Breast epithelium (tissue), 4 donors: ENCODE data around the gene NKX2-8. TPM values are rescaled to one million over a fixed set of nuclear protein-coding genes. Genes with fewer than 3 reads are reported as not detected.
"Not testable (repeated sequence)": the region's sequence is repeated elsewhere in the genome, so short reads cannot be mapped to it uniquely, and the experiment has no call there.

Source experiments
- DNase-seq, 2 donors: peaks; one replicate each; pipeline ENCODE4 v3.0.0-alpha.2; 2019; ENCODE audit warnings: low spot score in 2 of 2
- H3K27ac ChIP-seq, 2 donors: fragments of 200-600 bp; sonication (generic) in 1 of 2; one replicate each; pipeline ENCODE4 v1.5.1; 2016 to 2019; ENCODE audit warnings: mild to moderate bottlenecking in 1 of 2
- H3K27me3 ChIP-seq, 2 donors: fragments of 200-600 bp; sonication (generic) in 1 of 2; one replicate each; pipeline versions ENCODE4 v1.5.1 to v1.6.0; 2017 to 2019; ENCODE audit warnings: control low read depth in 1 of 2, mild to moderate bottlenecking in 1 of 2
- H3K36me3 ChIP-seq: fragments of 200-600 bp; one replicate; pipeline ENCODE4 v1.5.1; 2019
- H3K4me1 ChIP-seq, 2 donors: fragments of 200-600 bp; sonication (generic); one replicate each; pipeline ENCODE4 v1.5.1; 2016 to 2019; ENCODE audit warnings: control low read depth in 1 of 2
- H3K4me3 ChIP-seq, 3 donors: fragments of 200-600 bp; sonication (generic); 1 replicate in 2 of 3; 2 replicates in 1 of 3; pipeline ENCODE4 v1.5.1; 2016 to 2019; ENCODE audit warnings: mild to moderate bottlenecking in 3 of 3, moderate library complexity in 2 of 3
- H3K9me3 ChIP-seq, 2 donors: fragments of 200-600 bp; sonication (generic) in 1 of 2; one replicate each; pipeline ENCODE4 v1.5.1; 2016 to 2019; ENCODE audit warnings: control low read depth in 1 of 2
- POLR2A ChIP-seq: fragments of 450-650 bp; IDR thresholded peaks from one replicate; pipeline ENCODE4 v1.6.1; 2016; ENCODE audit warnings: antibody characterized with exemption, mild to moderate bottlenecking, moderate library complexity
- POLR2AphosphoS5 ChIP-seq, 3 donors: sonication (generic); formaldehyde crosslinking; IDR thresholded peaks; one replicate each; pipeline ENCODE4 v1.6.1; 2017; ENCODE audit warnings: antibody characterized with exemption in 3 of 3
- intact Hi-C: fragments of 100-400 bp; cut with DNase I; formaldehyde crosslinking; loops from one replicate; pipeline ENCODE4 v1.15.1; 2023; ENCODE audit warnings: low total_unique reads
- total RNA-seq, 3 donors: library from RNA; depleted of rRNA; stranded (reverse); fragments of >200 nt; gene quantifications; one replicate each; pipeline ENCODE4 v1.1.0, GENCODE V29; 2016
- TF ChIP-seq, protein P1 (sequence below), 3 donors: fragments of 450-650 bp; IDR thresholded peaks; one replicate each; pipeline ENCODE4 v1.5.1; 2016 to 2017; ENCODE audit warnings: antibody characterized with exemption in 3 of 3, mild to moderate bottlenecking in 3 of 3, moderate library complexity in 3 of 3

NKX2-8 gene
- total RNA-seq, 3 donors from 2014 or later, result 0.73 TPM; not detected in 2

GRCh38 chr14:36570065-36570464, 12.3 kb downstream of the NKX2-8 start:
- TF ChIP-seq POLR2A (no peak), POLR2AphosphoS5 (IDR thresholded peaks at IDR 0.05) (no peak)
- TF ChIP-seq, protein P1, sequence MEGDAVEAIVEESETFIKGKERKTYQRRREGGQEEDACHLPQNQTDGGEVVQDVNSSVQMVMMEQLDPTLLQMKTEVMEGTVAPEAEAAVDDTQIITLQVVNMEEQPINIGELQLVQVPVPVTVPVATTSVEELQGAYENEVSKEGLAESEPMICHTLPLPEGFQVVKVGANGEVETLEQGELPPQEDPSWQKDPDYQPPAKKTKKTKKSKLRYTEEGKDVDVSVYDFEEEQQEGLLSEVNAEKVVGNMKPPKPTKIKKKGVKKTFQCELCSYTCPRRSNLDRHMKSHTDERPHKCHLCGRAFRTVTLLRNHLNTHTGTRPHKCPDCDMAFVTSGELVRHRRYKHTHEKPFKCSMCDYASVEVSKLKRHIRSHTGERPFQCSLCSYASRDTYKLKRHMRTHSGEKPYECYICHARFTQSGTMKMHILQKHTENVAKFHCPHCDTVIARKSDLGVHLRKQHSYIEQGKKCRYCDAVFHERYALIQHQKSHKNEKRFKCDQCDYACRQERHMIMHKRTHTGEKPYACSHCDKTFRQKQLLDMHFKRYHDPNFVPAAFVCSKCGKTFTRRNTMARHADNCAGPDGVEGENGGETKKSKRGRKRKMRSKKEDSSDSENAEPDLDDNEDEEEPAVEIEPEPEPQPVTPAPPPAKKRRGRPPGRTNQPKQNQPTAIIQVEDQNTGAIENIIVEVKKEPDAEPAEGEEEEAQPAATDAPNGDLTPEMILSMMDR (IDR thresholded peaks at IDR 0.05), result no peak
- H3K4me3 ChIP-seq, result no peak overlapping the region
- H3K27me3 ChIP-seq, result peaks cover 0 to 13% of the 10 kb centered on the region in 2 donors
- intact Hi-C loops, result no loop called here
- H3K36me3 ChIP-seq, result no peaks in the 10 kb centered on the region
- no peak for DNase-seq
- H3K4me1 ChIP-seq, result no peaks in the 10 kb centered on the region
- no peaks in the 10 kb centered on the region for H3K9me3 ChIP-seq
- H3K27ac ChIP-seq, result no peak overlapping the region

- H3K9me3 ChIP-seq, result no peaks in the 10 kb centered on the region
- H3K36me3 ChIP-seq, result no peaks in the 10 kb centered on the region
- intact Hi-C loops, result no loop called here
- no peaks in the 10 kb centered on the region for H3K4me1 ChIP-seq
- DNase-seq, result no peak
- no peak overlapping the region for H3K4me3 ChIP-seq
- H3K27ac ChIP-seq, result no peak overlapping the region
- peaks cover 0 to 15% of the 10 kb centered on the region in 2 donors for H3K27me3 ChIP-seq
- TF ChIP-seq POLR2A, result no peak
- TF ChIP-seq POLR2AphosphoS5 (IDR thresholded peaks at IDR 0.05), result no peak
- TF ChIP-seq, protein P1 (IDR thresholded peaks at IDR 0.05), result peak in 2 of 3 donors; percentile 15 to 34
Observed at GRCh38 chr14:36556811-36557433, 25.5 kb downstream of the NKX2-8 start.

DNA sequence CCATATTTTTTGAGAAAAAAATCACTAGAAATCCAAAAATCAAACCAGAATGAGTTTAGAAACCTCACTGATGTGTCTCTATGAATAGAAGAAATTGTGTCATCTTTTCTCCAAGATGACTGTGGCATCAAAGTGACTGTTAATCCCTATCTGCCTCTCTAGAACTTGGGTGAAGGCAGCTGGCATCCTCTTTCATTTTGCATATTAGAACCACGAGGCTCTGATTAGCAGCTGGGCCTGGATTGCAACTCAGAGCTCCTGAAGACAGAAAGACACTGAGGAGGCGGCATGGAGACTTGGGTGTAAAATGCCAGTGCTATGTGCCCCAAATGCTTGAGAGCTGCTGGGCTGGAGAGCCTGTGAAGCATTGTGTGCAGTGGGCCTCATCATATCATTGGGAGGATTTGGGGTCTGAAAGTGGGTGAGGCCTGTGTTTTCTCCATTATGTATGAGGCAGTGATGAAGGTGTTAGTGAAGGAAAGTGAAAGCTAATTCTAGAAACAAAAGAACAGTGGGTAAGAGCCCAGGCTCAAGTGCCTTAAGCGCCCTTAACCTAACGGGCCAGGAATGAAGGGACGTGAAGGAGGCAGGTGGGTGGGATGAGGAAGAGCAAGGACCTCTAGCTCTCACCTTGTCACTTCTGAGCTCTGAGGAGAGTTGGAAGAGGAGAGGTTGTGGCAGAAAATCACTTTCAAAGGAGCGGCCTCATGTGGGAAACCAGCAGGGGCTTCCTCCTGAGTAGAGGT, 26.2 kb downstream of the NKX2-8 start:
- TF ChIP-seq POLR2A, result no peak
- intact Hi-C loops, result no loop called here
- no peaks in the 10 kb centered on the region for H3K36me3 ChIP-seq
- peaks cover 0 to 9% of the 10 kb centered on the region in 2 donors for H3K27me3 ChIP-seq
- no peak overlapping the region for H3K4me3 ChIP-seq
- H3K9me3 ChIP-seq, result no peaks in the 10 kb centered on the region
- no peak overlapping the region for H3K27ac ChIP-seq
- H3K4me1 ChIP-seq, result no peaks in the 10 kb centered on the region
- DNase-seq, result no peak

DNA sequence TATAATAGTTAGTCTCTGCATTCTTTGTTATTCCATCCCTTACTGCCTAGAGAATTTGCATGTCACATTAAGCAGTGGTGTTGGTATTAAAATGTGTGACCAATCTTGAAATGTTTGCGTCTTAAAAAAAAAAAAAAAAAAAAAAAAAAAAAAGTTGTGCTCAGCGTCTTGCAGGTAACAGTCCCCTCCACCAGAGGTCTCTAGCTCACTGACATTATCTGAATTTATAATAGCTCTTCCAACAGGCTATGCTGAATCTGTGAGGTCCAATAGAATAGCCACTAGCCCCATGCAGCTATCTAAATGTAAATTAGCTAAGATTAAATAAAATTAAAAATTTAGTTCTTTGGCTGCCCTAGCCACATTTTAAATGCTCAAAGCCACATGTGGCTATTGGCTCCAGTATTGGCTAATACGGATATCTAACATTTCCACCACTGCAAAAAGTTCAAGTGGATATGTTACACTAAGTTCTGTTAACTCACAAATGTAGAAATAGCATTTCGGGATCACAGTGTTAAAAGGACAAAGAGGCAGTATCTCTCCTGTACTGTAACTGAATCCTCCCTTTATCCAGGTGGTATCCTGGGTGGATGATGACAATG, 28.7 kb downstream of the NKX2-8 start:
- Histone ChIP-seq H3K36me3 (no peaks in the 10 kb centered on the region), H3K27me3 (no peaks in the 10 kb centered on the region), H3K27ac (no peak overlapping the region), H3K9me3 (no peaks in the 10 kb centered on the region), H3K4me1 (no peaks in the 10 kb centered on the region), H3K4me3 (no peak overlapping the region)
- no peak for DNase-seq
- intact Hi-C loops, result no loop called here
- TF ChIP-seq, protein P1 (IDR thresholded peaks at IDR 0.05), result peak in 2 of 3 donors; percentile 37 to 56
- TF ChIP-seq POLR2AphosphoS5 (IDR thresholded peaks at IDR 0.05), result no peak

GRCh38 chr14:36550899-36551298, 31.5 kb downstream of the NKX2-8 start:
- Histone ChIP-seq H3K9me3 (no peaks in the 10 kb centered on the region), H3K4me1 (no peaks in the 10 kb centered on the region), H3K27me3 (peaks cover 0 to 4% of the 10 kb centered on the region in 2 donors), H3K4me3 (no peak overlapping the region), H3K27ac (no peak overlapping the region), H3K36me3 (no peaks in the 10 kb centered on the region)
- intact Hi-C loops, result no loop called here
- TF ChIP-seq, protein P1 (IDR thresholded peaks at IDR 0.05), result no peak
- no peak for TF ChIP-seq POLR2AphosphoS5 (IDR thresholded peaks at IDR 0.05)
- no peak for TF ChIP-seq POLR2A
- DNase-seq, result no peak

- H3K36me3 ChIP-seq, DNase-seq, H3K4me3 ChIP-seq, intact Hi-C loops, H3K27ac ChIP-seq, H3K4me1 ChIP-seq, H3K9me3 ChIP-seq: not testable (repeated sequence)
- peaks cover 0 to 20% of the 10 kb centered on the region in 2 donors for H3K27me3 ChIP-seq
Observed at GRCh38 chr14:36544280-36544679, 38.1 kb downstream of the NKX2-8 start.
